Measurements from ENCODE around the gene PRKACA.

Gene PRKACA

GRCh38 chr19:14127929-14128509, 10.5 kb upstream of the PRKACA start:
- no peak overlapping the region for H3K4me3 ChIP-seq (ENCODE audit: low read depth, low read length)
- POLR2A ChIA-PET = interaction anchor here (6.6 kb wide), 1 partner anchor 8 kb away, joined by 64 read pairs; the partner anchor contains the start of gene ASF1B
- no peak overlapping the region for H3K27ac ChIP-seq (ENCODE audit: extremely low read depth, low read depth, low read length)
- TF ChIP-seq ZNF768 (tag by site-specific recombination; IDR thresholded peaks at IDR 0.05) (no peak), BCL6B (tag by site-specific recombination; IDR thresholded peaks at IDR 0.05) (no peak), ZNF354C (tag by site-specific recombination; IDR thresholded peaks at IDR 0.05; ENCODE audit: borderline replicate concordance, low read depth) (no peak), TRIM28 (IDR thresholded peaks at IDR 0.05; ENCODE audit: borderline replicate concordance, low read length) (no peak)
- TF ChIP-seq, protein P1, sequence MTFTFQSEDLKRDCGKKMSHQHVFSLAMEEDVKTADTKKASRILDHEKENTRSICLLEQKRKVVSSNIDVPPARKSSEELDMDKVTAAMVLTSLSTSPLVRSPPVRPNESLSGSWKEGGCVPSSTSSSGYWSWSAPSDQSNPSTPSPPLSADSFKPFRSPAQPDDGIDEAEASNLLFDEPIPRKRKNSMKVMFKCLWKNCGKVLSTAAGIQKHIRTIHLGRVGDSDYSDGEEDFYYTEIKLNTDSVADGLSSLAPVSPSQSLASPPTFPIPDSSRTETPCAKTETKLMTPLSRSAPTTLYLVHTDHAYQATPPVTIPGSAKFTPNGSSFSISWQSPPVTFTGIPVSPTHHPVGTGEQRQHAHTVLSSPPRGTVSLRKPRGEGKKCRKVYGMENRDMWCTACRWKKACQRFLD (tag by site-specific recombination; IDR thresholded peaks at IDR 0.05) = no peak
- TF ChIP-seq, protein P2, sequence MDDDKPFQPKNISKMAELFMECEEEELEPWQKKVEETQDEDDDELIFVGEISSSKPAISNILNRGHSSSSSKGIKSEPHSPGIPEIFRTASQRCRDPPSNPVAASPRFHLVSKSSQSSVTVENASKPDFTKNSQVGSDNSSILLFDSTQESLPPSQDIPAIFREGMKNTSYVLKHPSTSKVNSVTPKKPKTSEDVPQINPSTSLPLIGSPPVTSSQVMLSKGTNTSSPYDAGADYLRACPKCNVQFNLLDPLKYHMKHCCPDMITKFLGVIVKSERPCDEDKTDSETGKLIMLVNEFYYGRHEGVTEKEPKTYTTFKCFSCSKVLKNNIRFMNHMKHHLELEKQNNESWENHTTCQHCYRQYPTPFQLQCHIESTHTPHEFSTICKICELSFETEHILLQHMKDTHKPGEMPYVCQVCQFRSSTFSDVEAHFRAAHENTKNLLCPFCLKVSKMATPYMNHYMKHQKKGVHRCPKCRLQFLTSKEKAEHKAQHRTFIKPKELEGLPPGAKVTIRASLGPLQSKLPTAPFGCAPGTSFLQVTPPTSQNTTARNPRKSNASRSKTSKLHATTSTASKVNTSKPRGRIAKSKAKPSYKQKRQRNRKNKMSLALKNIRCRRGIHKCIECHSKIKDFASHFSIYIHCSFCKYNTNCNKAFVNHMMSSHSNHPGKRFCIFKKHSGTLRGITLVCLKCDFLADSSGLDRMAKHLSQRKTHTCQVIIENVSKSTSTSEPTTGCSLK (tag by site-specific recombination; IDR thresholded peaks at IDR 0.05) = no peak
- no peaks in the 10 kb centered on the region for H3K4me1 ChIP-seq (ENCODE audit: control insufficient read depth, insufficient read depth, low read length)
- H3K9me3 ChIP-seq (ENCODE audit: control insufficient read depth, insufficient read depth, low read depth, low read length) = no peaks in the 10 kb centered on the region
- CTCF ChIA-PET = no interaction called here
- peaks cover 30 to 58% of the 10 kb centered on the region in 2 experiments for H3K36me3 ChIP-seq (ENCODE audit: control insufficient read depth in 2 of 2, insufficient read depth in 1 of 2, low read length in 2 of 2)

GRCh38 chr19:14127176-14127575, 9.6 kb upstream of the PRKACA start:
- H3K27ac ChIP-seq (ENCODE audit: extremely low read depth, low read depth, low read length) = no peak overlapping the region
- POLR2A ChIA-PET = interaction anchor here (0.6 to 6.6 kb wide), 4 partner anchors 9 to 197 kb away, joined by 3 to 64 read pairs (median 4); partner anchors contain the start of genes ASF1B and PRKACA
- no peaks in the 10 kb centered on the region for H3K4me1 ChIP-seq (ENCODE audit: control insufficient read depth, insufficient read depth, low read length)
- no peak overlapping the region for H3K4me3 ChIP-seq (ENCODE audit: low read depth, low read length)
- H3K9me3 ChIP-seq (ENCODE audit: control insufficient read depth, insufficient read depth, low read depth, low read length) = no peaks in the 10 kb centered on the region
- CTCF ChIA-PET = no interaction called here
- peaks cover 30 to 60% of the 10 kb centered on the region in 2 experiments for H3K36me3 ChIP-seq (ENCODE audit: control insufficient read depth in 2 of 2, insufficient read depth in 1 of 2, low read length in 2 of 2)
- TF ChIP-seq, protein P3, sequence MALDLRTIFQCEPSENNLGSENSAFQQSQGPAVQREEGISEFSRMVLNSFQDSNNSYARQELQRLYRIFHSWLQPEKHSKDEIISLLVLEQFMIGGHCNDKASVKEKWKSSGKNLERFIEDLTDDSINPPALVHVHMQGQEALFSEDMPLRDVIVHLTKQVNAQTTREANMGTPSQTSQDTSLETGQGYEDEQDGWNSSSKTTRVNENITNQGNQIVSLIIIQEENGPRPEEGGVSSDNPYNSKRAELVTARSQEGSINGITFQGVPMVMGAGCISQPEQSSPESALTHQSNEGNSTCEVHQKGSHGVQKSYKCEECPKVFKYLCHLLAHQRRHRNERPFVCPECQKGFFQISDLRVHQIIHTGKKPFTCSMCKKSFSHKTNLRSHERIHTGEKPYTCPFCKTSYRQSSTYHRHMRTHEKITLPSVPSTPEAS (tag by site-specific recombination; IDR thresholded peaks at IDR 0.05) = no peak
- no peak for TF ChIP-seq GLI4 (tag by site-specific recombination; IDR thresholded peaks at IDR 0.05)
- no peak for TF ChIP-seq ZNF701 (tag by site-specific recombination; IDR thresholded peaks at IDR 0.05)
- TF ChIP-seq, protein P4, sequence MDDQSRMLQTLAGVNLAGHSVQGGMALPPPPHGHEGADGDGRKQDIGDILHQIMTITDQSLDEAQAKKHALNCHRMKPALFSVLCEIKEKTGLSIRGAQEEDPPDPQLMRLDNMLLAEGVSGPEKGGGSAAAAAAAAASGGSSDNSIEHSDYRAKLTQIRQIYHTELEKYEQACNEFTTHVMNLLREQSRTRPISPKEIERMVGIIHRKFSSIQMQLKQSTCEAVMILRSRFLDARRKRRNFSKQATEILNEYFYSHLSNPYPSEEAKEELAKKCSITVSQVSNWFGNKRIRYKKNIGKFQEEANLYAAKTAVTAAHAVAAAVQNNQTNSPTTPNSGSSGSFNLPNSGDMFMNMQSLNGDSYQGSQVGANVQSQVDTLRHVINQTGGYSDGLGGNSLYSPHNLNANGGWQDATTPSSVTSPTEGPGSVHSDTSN (CRISPR knock-in tag; IDR thresholded peaks at IDR 0.05) = no peak
- no peak for TF ChIP-seq PRDM2 (tag by site-specific recombination; IDR thresholded peaks at IDR 0.05; ENCODE audit: borderline replicate concordance)
- no peak for TF ChIP-seq ZNF132 (tag by site-specific recombination; IDR thresholded peaks at IDR 0.05; ENCODE audit: borderline replicate concordance)
- TF ChIP-seq ZNF280D (tag by site-specific recombination; IDR thresholded peaks at IDR 0.05) = no peak
- no peak for TF ChIP-seq ZNF670 (tag by site-specific recombination; IDR thresholded peaks at IDR 0.05; ENCODE audit: low read depth)
- TF ChIP-seq, protein P5, sequence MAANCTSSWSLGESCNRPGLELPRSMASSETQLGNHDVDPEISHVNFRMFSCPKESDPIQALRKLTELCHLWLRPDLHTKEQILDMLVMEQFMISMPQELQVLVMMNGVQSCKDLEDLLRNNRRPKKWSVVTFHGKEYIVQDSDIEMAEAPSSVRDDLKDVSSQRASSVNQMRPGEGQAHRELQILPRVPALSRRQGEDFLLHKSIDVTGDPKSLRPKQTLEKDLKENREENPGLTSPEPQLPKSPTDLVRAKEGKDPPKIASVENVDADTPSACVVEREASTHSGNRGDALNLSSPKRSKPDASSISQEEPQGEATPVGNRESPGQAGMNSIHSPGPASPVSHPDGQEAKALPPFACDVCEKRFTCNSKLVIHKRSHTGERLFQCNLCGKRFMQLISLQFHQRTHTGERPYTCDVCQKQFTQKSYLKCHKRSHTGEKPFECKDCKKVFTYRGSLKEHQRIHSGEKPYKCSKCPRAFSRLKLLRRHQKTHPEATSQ (tag by site-specific recombination; IDR thresholded peaks at IDR 0.05) = no peak

Data from HEK293 (cell line).